ENCODE data around the gene HDGF. TPM values are rescaled to one million over a fixed set of nuclear protein-coding genes. Genes with fewer than 3 reads are reported as not detected.

Gene HDGF
- total RNA-seq: 371 and 374 TPM in 2 replicates

DNA sequence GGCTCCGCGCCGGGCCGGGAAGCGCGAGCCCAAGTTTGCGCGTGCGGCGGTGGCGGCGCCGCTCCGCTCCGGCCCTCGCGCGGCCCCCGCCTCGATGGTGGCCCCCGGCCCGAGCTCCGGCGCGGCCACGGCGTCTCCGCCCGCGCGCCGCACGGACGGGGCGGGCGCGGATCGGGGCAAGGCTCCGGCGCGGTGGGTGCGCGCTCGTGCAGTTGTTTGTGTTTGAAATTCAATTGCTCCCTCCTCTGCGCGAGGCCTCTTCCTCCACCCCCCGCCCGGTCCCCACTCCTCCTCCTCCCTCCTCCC is at the start of gene HDGF:
Gene HDGF (minus strand): TSS at position 225 of the 306 bp plus-strand sequence. CDS start 246 bp downstream, outside the sequence.
- Mint-ChIP-seq H3K36me3 (ENCODE audit: low read depth) (peaks cover 26% of the 10 kb centered on the region), H3K9me3 (no peaks in the 10 kb centered on the region), H3K4me1 (ENCODE audit: low read depth) (peaks cover 59% of the 10 kb centered on the region), H3K27ac (peak within 1 kb of the TSS; percentile 98), H3K4me3 (peak within 1 kb of the TSS; percentile 100), H3K27me3 (ENCODE audit: insufficient read depth) (peaks cover 1% of the 10 kb centered on the region)
- no peak for DNase-seq (ENCODE audit: low spot score)
- intact Hi-C loops (cut with micrococcal nuclease): loop anchor here (1.0 kb wide), 3 partner anchors 10 to 23 kb away; partner anchors contain the start of genes ISG20L2, METTL25B, MRPL24 and PRCC

DNA sequence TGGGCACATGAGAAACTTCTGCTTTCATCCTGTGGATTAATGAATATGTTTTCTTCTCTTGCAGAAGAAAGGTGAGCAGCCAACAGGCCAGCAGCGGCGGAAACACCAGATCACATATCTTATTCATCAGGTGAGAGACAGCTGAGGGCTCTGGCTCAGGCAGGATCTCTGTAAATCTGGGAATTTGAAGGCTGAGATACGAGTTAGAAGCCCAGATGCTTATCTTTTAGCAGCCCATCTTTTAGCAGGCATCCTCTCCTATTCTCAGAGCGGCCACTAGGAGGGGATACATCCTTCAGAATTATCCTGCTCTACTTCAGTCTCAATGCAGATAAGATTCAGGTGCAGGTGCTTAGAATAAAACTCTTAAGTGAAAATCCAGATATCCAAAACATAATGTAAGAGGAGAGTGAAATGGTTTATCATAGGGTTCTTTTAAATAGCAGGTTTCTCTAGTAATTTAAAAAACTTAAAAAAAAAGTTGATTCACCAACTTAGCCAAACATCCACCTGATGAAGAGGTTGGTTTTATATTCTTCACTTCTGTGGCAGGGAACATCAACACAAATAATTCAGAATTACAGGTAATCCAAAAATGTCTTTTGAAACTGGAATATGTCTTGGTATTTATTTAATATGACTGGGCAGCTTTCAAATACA is 45.9 kb upstream of the HDGF start:
- no peaks in the 10 kb centered on the region for H3K9me3 Mint-ChIP-seq
- peaks cover 27% of the 10 kb centered on the region for H3K4me1 Mint-ChIP-seq (ENCODE audit: low read depth)
- H3K4me3 Mint-ChIP-seq: no peak overlapping the region
- H3K36me3 Mint-ChIP-seq (ENCODE audit: low read depth): peaks cover 45% of the 10 kb centered on the region
- H3K27me3 Mint-ChIP-seq (ENCODE audit: insufficient read depth): no peaks in the 10 kb centered on the region
- DNase-seq (ENCODE audit: low spot score): peak; percentile 43
- intact Hi-C loops (cut with micrococcal nuclease): loop anchor here (1.0 to 2.0 kb wide), 6 partner anchors 17 to 131 kb away; partner anchors contain the start of genes LRRC71 and NTRK1
- no peak overlapping the region for H3K27ac Mint-ChIP-seq

DNA sequence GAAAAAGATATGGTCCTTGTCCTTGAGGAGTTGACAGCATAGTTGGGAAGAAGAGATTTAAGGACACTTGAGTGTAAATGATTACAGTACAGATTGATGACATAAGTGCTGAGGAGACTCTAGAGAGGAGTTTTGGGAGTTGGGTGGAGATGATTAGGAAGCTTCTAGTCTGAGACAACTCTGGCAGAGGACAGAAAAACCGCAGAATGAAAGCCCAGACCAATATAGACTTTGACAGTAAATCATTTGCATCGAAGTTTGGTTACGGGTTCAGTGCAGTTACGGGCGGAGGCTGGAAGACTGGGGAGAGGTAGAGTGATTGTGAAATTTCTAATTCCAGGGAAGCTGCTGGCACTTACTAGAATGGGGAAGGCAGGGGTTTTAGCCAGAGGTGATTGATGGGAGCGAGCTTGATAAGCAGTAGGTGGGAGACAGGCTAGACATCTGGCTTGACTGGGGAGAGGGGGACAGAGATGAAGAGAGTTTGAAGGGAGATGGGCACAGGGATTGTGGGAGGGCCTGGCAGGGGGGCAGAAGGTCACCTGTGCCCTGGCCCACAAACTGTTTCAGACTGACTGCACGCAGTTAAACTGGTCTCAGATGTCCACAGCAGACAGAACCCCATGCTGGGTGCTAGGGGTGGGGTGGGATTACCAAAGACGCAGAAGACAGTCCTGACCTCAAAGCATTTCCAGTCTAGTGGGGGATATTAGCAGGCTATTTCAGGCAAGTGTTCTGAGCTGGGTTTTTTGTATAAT is 45.0 kb upstream of the HDGF start:
- H3K9me3 Mint-ChIP-seq: no peaks in the 10 kb centered on the region
- no peak for DNase-seq (ENCODE audit: low spot score)
- peaks cover 46% of the 10 kb centered on the region for H3K36me3 Mint-ChIP-seq (ENCODE audit: low read depth)
- H3K4me1 Mint-ChIP-seq (ENCODE audit: low read depth): peaks cover 19% of the 10 kb centered on the region
- no peak overlapping the region for H3K4me3 Mint-ChIP-seq
- no peak overlapping the region for H3K27ac Mint-ChIP-seq
- no peaks in the 10 kb centered on the region for H3K27me3 Mint-ChIP-seq (ENCODE audit: insufficient read depth)
- intact Hi-C loops (cut with micrococcal nuclease): loop anchor here (1.0 to 2.0 kb wide), 6 partner anchors 18 to 132 kb away; partner anchors contain the start of genes LRRC71 and NTRK1

DNA sequence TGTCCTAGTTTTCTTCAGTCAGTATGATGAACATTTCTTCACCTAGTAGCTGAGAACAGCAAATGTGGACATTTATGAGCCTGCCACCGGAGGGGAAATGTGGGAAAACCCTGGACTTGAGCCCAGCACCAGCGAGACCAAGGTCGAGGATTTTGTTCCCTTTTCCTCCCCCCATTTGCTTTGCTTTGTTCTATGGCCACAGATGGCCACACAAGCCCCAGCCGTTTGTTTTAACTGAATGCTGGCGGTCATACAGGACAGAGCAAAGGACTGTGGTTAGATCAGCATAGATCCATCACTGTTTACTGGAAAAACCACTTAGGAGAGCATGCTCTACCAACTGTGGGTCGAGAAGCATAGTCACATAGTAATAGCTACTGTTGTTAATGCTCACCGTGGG is 44.3 kb upstream of the HDGF start:
- no peaks in the 10 kb centered on the region for H3K27me3 Mint-ChIP-seq (ENCODE audit: insufficient read depth)
- no peak overlapping the region for H3K27ac Mint-ChIP-seq
- intact Hi-C loops (cut with micrococcal nuclease): loop anchor here (2.0 kb wide), 4 partner anchors 19 to 133 kb away; partner anchors contain the start of gene LRRC71

DNA sequence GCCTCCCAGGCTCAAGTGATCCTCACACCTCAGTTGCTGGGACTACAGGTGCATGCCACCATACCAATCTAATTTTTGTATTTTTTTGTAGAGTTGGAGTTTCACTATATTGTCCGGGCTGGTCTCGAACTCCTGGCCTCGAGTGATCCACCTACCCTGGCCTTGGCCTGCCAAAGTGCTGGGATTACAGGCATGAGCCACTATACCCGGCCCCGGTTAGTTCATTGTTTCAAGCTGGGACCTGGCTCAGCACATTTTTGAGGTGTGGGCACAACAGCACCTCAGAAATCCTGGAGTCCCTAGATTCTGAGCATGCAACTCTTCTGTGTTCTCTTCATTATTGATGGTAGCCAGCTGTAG is 43.9 kb upstream of the HDGF start:
- no peak for DNase-seq (ENCODE audit: low spot score)
- Mint-ChIP-seq H3K4me1 (ENCODE audit: low read depth) (peaks cover 12% of the 10 kb centered on the region), H3K4me3 (no peak overlapping the region), H3K27ac (no peak overlapping the region), H3K27me3 (ENCODE audit: insufficient read depth) (no peaks in the 10 kb centered on the region), H3K9me3 (no peaks in the 10 kb centered on the region), H3K36me3 (ENCODE audit: low read depth) (peaks cover 51% of the 10 kb centered on the region)
- intact Hi-C loops (cut with micrococcal nuclease): no loop called here

More for the DNA sequence above, 44.3 kb upstream of the HDGF start:
- H3K9me3 Mint-ChIP-seq: no peaks in the 10 kb centered on the region
- H3K4me1 Mint-ChIP-seq (ENCODE audit: low read depth): peaks cover 12% of the 10 kb centered on the region
- H3K36me3 Mint-ChIP-seq (ENCODE audit: low read depth): peaks cover 51% of the 10 kb centered on the region
- H3K4me3 Mint-ChIP-seq: no peak overlapping the region
- no peak for DNase-seq (ENCODE audit: low spot score)

DNA sequence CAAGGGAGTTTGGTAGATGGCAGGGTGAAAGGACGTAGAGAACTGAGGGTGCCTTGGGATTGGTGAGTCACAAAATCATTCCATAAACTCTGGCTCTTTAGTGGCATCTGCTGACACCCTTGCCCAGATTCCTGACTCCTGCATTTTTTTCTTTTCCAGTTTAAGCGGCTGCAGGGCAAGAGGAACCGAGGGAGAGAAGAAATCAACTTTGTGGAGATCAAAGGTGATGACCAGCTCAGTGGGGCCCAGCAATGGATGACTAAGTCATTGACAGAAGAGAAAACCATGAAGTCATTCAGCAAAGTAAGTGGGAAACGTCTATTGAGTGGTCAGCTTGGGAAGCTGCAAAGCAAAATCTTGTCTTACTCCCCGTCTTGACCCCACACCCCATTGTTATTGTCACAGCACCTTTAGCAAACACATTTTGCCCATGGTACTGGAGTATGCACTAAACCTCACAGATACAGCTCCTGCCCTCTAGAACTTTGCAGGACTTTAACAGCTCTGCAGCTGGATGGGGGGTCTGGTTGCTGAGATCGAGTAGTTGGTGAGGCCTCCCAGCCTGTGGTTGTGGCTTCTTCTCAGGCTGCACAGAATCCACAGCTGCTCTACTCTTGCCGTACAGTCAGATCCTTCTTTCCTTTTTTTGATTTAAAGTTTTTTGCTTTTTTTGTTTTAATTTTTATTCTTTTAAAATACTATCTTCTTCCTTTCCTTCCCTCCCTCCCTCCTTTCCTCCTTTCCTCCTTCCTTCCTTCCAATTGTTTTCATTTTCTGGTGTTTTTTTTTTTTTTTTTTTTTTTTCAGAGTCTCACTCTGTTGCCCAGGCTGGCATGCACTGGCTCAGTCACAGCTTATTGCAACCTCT is 43.3 kb upstream of the HDGF start:
- Mint-ChIP-seq H3K4me1 (ENCODE audit: low read depth) (peaks cover 8% of the 10 kb centered on the region), H3K9me3 (no peaks in the 10 kb centered on the region), H3K27me3 (ENCODE audit: insufficient read depth) (no peaks in the 10 kb centered on the region), H3K36me3 (ENCODE audit: low read depth) (peaks cover 52% of the 10 kb centered on the region), H3K27ac (no peak overlapping the region), H3K4me3 (no peak overlapping the region)
- intact Hi-C loops (cut with micrococcal nuclease): no loop called here
- no peak for DNase-seq (ENCODE audit: low spot score)

DNA sequence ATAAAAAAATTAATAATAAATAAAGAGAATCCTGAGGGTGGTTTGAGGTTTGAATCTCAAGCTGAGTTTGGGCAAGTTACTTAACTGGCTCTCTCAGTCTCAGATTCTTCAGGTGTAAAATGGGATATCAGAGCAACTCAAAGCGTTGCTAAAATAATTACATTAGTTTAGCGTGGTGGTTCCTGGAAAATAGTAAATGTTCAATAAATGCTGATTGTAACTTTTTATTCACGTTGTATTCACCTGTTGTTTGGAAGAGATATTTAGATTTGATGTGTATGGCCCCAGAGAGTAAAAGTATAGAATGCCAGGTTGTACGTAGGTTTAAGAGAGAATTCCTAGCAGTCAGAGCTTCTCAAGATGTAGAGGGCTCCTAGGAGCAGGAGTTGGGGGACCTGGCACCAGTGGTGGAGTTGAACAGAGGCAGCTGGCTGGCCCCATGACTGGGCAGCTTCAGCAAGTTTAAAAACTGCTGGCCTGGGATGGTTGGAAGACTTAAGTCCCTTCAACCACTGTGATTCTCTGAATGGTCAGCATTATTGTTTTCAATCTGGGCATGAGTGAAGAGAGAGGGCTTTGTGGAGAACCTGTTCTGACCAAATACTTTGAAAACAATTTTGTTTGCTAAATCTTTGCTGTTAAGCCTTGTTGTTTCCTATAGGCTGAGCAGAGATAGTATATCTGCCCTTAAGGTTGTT is 38.3 kb upstream of the HDGF start:
- no peak for DNase-seq (ENCODE audit: low spot score)
- H3K4me3 Mint-ChIP-seq: no peak overlapping the region
- H3K36me3 Mint-ChIP-seq (ENCODE audit: low read depth): peaks cover 49% of the 10 kb centered on the region
- intact Hi-C loops (cut with micrococcal nuclease): no loop called here
- no peak overlapping the region for H3K27ac Mint-ChIP-seq
- no peaks in the 10 kb centered on the region for H3K4me1 Mint-ChIP-seq (ENCODE audit: low read depth)
- no peaks in the 10 kb centered on the region for H3K9me3 Mint-ChIP-seq
- H3K27me3 Mint-ChIP-seq (ENCODE audit: insufficient read depth): no peaks in the 10 kb centered on the region

DNA sequence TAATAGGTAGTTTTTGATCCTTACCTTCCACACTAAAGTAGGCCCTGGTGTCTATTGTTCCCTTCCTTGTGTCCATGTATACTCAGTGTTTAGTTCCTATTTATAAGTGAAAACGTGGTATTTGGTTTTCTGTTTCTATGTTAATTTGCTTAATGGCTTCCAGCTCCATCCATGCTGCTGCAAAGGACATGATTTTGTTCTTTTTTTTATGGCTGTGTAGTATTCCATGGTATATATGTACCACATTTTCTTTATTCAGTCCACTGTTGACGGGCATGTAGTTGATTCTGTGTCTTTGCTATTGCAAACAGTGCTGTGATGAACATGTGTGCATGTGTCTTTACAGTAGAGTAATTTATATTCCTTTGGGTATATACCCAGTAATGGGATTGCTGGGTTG is 36.7 kb upstream of the HDGF start:
- DNase-seq (ENCODE audit: low spot score): no peak
- no peaks in the 10 kb centered on the region for H3K27me3 Mint-ChIP-seq (ENCODE audit: insufficient read depth)
- H3K4me1 Mint-ChIP-seq (ENCODE audit: low read depth): no peaks in the 10 kb centered on the region
- H3K9me3 Mint-ChIP-seq: no peaks in the 10 kb centered on the region
- no peak overlapping the region for H3K4me3 Mint-ChIP-seq
- intact Hi-C loops (cut with micrococcal nuclease): no loop called here
- H3K36me3 Mint-ChIP-seq (ENCODE audit: low read depth): peaks cover 40% of the 10 kb centered on the region
- no peak overlapping the region for H3K27ac Mint-ChIP-seq

DNA sequence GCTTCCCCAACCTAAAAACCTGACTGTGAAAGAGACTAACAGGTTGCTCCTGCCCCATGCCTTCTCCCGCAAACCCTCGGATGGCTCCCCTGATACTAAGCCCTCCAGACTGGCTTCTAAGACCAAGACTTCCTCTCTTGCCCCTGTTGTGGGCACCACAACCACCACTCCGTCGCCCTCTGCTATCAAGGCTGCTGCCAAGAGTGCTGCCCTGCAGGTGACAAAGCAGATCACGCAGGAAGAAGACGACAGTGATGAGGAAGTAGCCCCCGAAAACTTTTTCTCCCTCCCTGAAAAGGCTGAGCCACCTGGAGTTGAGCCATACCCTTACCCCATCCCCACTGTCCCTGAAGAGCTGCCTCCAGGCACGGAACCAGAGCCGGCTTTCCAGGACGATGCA is 35.2 kb upstream of the HDGF start:
- Mint-ChIP-seq H3K36me3 (ENCODE audit: low read depth) (peaks cover 43% of the 10 kb centered on the region), H3K9me3 (no peaks in the 10 kb centered on the region), H3K4me1 (ENCODE audit: low read depth) (peaks cover 11% of the 10 kb centered on the region), H3K4me3 (no peak overlapping the region), H3K27me3 (ENCODE audit: insufficient read depth) (no peaks in the 10 kb centered on the region), H3K27ac (no peak overlapping the region)
- DNase-seq (ENCODE audit: low spot score): no peak
- intact Hi-C loops (cut with micrococcal nuclease): no loop called here

DNA sequence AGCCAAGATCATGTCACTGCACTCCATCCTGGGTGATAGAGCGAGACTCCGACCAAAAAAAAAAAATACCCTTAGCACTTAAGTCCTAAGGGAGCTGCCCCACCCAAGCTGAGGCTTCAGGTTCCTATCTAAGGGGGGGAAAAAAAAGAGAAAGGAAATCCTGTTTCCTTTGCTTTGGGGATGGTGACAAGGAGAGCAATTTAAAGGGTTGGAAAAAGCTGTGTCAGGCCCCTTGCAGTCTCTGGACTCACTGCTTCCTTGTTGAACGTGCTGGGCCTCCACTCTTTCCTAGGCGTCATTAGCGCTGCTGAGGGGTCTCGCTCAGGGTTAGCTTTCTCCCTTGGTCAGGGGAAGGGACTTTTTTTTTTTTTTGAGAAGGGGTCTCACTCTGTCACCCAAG is 34.0 kb upstream of the HDGF start:
- peaks cover 41% of the 10 kb centered on the region for H3K36me3 Mint-ChIP-seq (ENCODE audit: low read depth)
- no peak overlapping the region for H3K4me3 Mint-ChIP-seq

DNA sequence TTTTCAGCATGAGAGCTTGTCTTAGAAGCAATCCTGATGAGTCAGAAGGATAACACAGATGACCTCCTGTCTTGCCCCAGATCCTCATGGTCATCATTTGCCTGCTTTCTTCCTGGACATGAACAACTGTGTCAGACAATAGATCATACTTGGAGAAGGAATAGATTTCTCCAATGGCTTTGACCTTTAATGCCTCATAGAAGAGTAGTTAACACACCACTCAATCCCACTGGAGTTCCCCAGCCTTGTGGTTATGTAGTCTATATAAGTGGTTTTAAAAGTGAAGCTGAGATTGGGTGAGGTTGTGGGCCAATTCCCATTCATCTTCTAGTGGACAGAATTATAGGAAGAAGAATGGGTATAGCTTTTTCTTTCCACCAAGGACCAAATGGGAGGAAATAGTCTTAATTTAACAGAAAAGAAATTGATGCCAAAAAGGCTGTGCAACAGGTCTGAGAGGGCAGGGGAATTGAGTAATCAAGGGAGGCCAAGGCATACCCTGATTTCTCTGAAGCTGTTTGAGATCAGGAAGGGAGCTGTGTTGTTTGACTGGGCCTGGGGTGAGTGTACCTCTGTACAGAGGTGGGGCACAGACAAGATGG is 30.2 kb upstream of the HDGF start:
- Mint-ChIP-seq H3K9me3 (no peaks in the 10 kb centered on the region), H3K4me1 (ENCODE audit: low read depth) (peaks cover 33% of the 10 kb centered on the region), H3K36me3 (ENCODE audit: low read depth) (peaks cover 19% of the 10 kb centered on the region), H3K27ac (no peak overlapping the region), H3K27me3 (ENCODE audit: insufficient read depth) (no peaks in the 10 kb centered on the region), H3K4me3 (no peak overlapping the region)
- intact Hi-C loops (cut with micrococcal nuclease): no loop called here
- DNase-seq (ENCODE audit: low spot score): no peak

More for the DNA sequence above, 34.0 kb upstream of the HDGF start:
- peaks cover 19% of the 10 kb centered on the region for H3K4me1 Mint-ChIP-seq (ENCODE audit: low read depth)
- no peaks in the 10 kb centered on the region for H3K27me3 Mint-ChIP-seq (ENCODE audit: insufficient read depth)
- no peak for DNase-seq (ENCODE audit: low spot score)
- intact Hi-C loops (cut with micrococcal nuclease): no loop called here
- H3K9me3 Mint-ChIP-seq: no peaks in the 10 kb centered on the region
- H3K27ac Mint-ChIP-seq: no peak overlapping the region

DNA sequence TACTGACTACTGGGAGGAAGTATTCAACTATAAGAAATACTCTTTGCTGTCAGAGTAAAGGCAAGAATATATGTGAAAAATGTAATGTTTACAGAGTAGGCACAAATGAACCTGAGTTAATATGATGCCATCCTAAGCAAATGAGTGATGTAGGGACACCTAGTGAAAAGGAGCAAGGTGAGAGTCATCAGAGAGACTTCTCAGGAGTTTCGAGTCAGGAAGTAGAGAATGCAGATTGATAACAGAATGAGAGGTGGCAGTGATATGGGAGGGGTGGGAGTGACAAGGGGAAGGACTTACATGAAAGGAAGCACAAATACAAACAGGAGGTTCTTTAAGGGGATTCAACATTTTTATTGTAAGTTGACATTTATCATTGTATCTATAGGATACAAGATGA is 26.1 kb upstream of the HDGF start:
- H3K36me3 Mint-ChIP-seq (ENCODE audit: low read depth): peaks cover 29% of the 10 kb centered on the region
- DNase-seq (ENCODE audit: low spot score): no peak
- no peaks in the 10 kb centered on the region for H3K9me3 Mint-ChIP-seq
- intact Hi-C loops (cut with micrococcal nuclease): no loop called here
- H3K4me1 Mint-ChIP-seq (ENCODE audit: low read depth): peaks cover 48% of the 10 kb centered on the region
- H3K27me3 Mint-ChIP-seq (ENCODE audit: insufficient read depth): no peaks in the 10 kb centered on the region
- H3K27ac Mint-ChIP-seq: peak overlapping the region; percentile 5
- H3K4me3 Mint-ChIP-seq: no peak overlapping the region

Measured in activated T-helper 1 cell treated with anti-CD3 and anti-CD28 coated beads, Interleukin-12 subunit alpha, Interleukin-12 subunit beta, Interleukin-2, Interleukin-4 antibody, amounts not matched to agents 30 ng/mL and 10 ng/mL and 1 ng/mL, durations not matched to agents 14 hours and 24 hours and 36 hours (primary cell).